ENCODE data around the gene PRSS8.

The PRSS8 gene

GRCh38 chr16:31143694-31144148 lies 8.2 kb upstream of the PRSS8 start:
- TF ChIP-seq, protein P1, sequence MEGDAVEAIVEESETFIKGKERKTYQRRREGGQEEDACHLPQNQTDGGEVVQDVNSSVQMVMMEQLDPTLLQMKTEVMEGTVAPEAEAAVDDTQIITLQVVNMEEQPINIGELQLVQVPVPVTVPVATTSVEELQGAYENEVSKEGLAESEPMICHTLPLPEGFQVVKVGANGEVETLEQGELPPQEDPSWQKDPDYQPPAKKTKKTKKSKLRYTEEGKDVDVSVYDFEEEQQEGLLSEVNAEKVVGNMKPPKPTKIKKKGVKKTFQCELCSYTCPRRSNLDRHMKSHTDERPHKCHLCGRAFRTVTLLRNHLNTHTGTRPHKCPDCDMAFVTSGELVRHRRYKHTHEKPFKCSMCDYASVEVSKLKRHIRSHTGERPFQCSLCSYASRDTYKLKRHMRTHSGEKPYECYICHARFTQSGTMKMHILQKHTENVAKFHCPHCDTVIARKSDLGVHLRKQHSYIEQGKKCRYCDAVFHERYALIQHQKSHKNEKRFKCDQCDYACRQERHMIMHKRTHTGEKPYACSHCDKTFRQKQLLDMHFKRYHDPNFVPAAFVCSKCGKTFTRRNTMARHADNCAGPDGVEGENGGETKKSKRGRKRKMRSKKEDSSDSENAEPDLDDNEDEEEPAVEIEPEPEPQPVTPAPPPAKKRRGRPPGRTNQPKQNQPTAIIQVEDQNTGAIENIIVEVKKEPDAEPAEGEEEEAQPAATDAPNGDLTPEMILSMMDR (conservative IDR thresholded peaks at IDR 0.05; ENCODE audit: low read length): no peak; the same call in 1 of the 2 replicates
- TF ChIP-seq EZH2phosphoT487 (IDR thresholded peaks at IDR 0.05; ENCODE audit: borderline replicate concordance): no peak
- Histone ChIP-seq H3K4me1 (ENCODE audit: insufficient read depth, low read length, poor library complexity, severe bottlenecking) (peaks cover 16% of the 10 kb centered on the region), H3F3A (ENCODE audit: low read depth) (no peaks in the 10 kb centered on the region), H3K4me3 (ENCODE audit: low read length, poor library complexity, severe bottlenecking) (no peak overlapping the region), H2AFZ (ENCODE audit: low read length) (no peak overlapping the region), H3K27me3 (ENCODE audit: insufficient read depth, low read length, poor library complexity, severe bottlenecking) (no peaks in the 10 kb centered on the region), H3K9ac (ENCODE audit: low read depth, low read length, poor library complexity, severe bottlenecking) (no peak overlapping the region), H3K9me3 (ENCODE audit: insufficient read depth, low read depth, low read length) (no peaks in the 10 kb centered on the region), H3K4me2 (ENCODE audit: low read depth, low read length, poor library complexity, severe bottlenecking) (no peak overlapping the region), H3K36me3 (ENCODE audit: insufficient read depth, low read length) (no peaks in the 10 kb centered on the region), H3K79me2 (ENCODE audit: insufficient read depth, low read length) (no peaks in the 10 kb centered on the region), H4K20me1 (ENCODE audit: insufficient read depth, low read length, poor library complexity, severe bottlenecking) (no peaks in the 10 kb centered on the region), H3K9me2 (replicated peaks; ENCODE audit: low read depth, low read length) (no peaks in the 10 kb centered on the region)

DNA sequence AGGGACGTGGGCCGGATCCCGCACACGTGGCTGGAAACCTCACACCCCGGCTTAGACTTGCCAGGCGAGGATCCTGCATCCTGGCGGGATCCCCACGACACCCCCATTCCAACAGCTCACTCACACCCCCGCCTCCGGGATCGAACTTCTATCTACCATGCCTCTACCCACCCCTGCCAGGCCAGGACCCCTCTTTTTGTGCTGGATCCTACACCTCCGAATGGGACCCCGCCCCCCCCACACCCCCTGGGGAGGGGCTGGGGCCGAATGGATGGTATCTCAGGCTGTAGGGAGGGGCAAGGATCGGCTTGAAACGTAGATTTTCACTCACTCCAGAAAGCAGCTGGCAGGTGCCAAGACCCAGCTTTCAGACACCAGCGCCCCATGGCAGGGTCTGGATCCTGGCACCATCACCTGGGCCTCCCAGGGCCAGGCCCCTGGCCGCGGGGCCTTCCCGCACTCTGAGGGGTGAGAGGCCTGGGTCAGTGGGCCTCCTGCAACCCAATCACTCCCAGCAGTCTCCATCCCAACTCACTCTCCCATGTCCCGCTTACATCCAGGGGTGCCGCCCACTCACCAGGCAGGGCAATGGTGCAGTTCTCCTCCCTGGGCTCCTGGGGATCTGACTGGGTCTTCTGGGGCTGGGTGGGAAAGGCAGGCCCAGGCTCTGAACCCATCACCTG lies 7.6 kb upstream of the PRSS8 start:
- Histone ChIP-seq H4K20me1 (ENCODE audit: insufficient read depth, low read length, poor library complexity, severe bottlenecking) (no peaks in the 10 kb centered on the region), H3F3A (ENCODE audit: low read depth) (no peaks in the 10 kb centered on the region), H3K4me1 (ENCODE audit: insufficient read depth, low read length, poor library complexity, severe bottlenecking) (peaks cover 16% of the 10 kb centered on the region), H3K36me3 (ENCODE audit: insufficient read depth, low read length) (no peaks in the 10 kb centered on the region), H3K4me3 (ENCODE audit: low read length, poor library complexity, severe bottlenecking) (peak overlapping the region; percentile 70), H3K9me3 (ENCODE audit: insufficient read depth, low read depth, low read length) (no peaks in the 10 kb centered on the region), H3K4me2 (ENCODE audit: low read depth, low read length, poor library complexity, severe bottlenecking) (peak overlapping the region; percentile 70), H2AFZ (ENCODE audit: low read length) (peak overlapping the region; percentile 70; the same call in 1 of the 2 replicates), H3K79me2 (ENCODE audit: insufficient read depth, low read length) (no peaks in the 10 kb centered on the region), H3K9ac (ENCODE audit: low read depth, low read length, poor library complexity, severe bottlenecking) (peak overlapping the region; percentile 41), H3K27me3 (ENCODE audit: insufficient read depth, low read length, poor library complexity, severe bottlenecking) (no peaks in the 10 kb centered on the region), H3K9me2 (replicated peaks; ENCODE audit: low read depth, low read length) (no peaks in the 10 kb centered on the region)
- TF ChIP-seq EZH2phosphoT487 (IDR thresholded peaks at IDR 0.05; ENCODE audit: borderline replicate concordance): no peak
- TF ChIP-seq, protein P1 (conservative IDR thresholded peaks at IDR 0.05; ENCODE audit: low read length): no peak

GRCh38 chr16:31142109-31143010 lies 6.8 kb upstream of the PRSS8 start:
- peak overlapping the region; percentile 70 for H3K4me3 ChIP-seq (ENCODE audit: low read length, poor library complexity, severe bottlenecking)
- no peaks in the 10 kb centered on the region for H4K20me1 ChIP-seq (ENCODE audit: insufficient read depth, low read length, poor library complexity, severe bottlenecking)
- H3K9me2 ChIP-seq (replicated peaks; ENCODE audit: low read depth, low read length): no peaks in the 10 kb centered on the region
- H3K4me2 ChIP-seq (ENCODE audit: low read depth, low read length, poor library complexity, severe bottlenecking): peak overlapping the region; percentile 88
- H3K27me3 ChIP-seq (ENCODE audit: insufficient read depth, low read length, poor library complexity, severe bottlenecking): no peaks in the 10 kb centered on the region
- H3K9me3 ChIP-seq (ENCODE audit: insufficient read depth, low read depth, low read length): no peaks in the 10 kb centered on the region
- peaks cover 16% of the 10 kb centered on the region for H3K4me1 ChIP-seq (ENCODE audit: insufficient read depth, low read length, poor library complexity, severe bottlenecking)
- H3K79me2 ChIP-seq (ENCODE audit: insufficient read depth, low read length): no peaks in the 10 kb centered on the region
- H2AFZ ChIP-seq (ENCODE audit: low read length): peak overlapping the region; percentile 89
- no peaks in the 10 kb centered on the region for H3F3A ChIP-seq (ENCODE audit: low read depth)
- H3K36me3 ChIP-seq (ENCODE audit: insufficient read depth, low read length): no peaks in the 10 kb centered on the region
- TF ChIP-seq, protein P1 (conservative IDR thresholded peaks at IDR 0.05; ENCODE audit: low read length): peak; percentile 75
- TF ChIP-seq EZH2phosphoT487 (IDR thresholded peaks at IDR 0.05; ENCODE audit: borderline replicate concordance): no peak
- peak overlapping the region; percentile 72 for H3K9ac ChIP-seq (ENCODE audit: low read depth, low read length, poor library complexity, severe bottlenecking)
